Mesothelial cell of epicardium (in vitro differentiated cells): ENCODE results near the gene SMARCB1. TPM values are rescaled to one million over a fixed set of nuclear protein-coding genes. Genes with fewer than 3 reads are reported as not detected.
A peak's percentile ranks its signal among the peaks of the same experiment; 100 is the strongest.

Experiments
- DNase-seq, 2 experiments: peaks; one replicate each; pipeline ENCODE4 v3.0.0; 2021; ENCODE audit warnings: low spot score in 2 of 2; ENCODE audit not compliant: unreplicated experiment in 2 of 2
- H3K27ac Mint-ChIP-seq: 2 replicates; pipeline ENCODE4 v1.8.0; 2021; ENCODE audit warnings: mixed read lengths
- H3K27me3 Mint-ChIP-seq: 2 replicates; pipeline ENCODE4 v1.8.0; 2021; ENCODE audit warnings: low read depth, mixed read lengths
- H3K36me3 Mint-ChIP-seq: 2 replicates; pipeline ENCODE4 v1.8.0; 2021; ENCODE audit warnings: mixed read lengths
- H3K4me1 Mint-ChIP-seq: 2 replicates; pipeline ENCODE4 v1.8.0; 2021; ENCODE audit warnings: mixed read lengths
- H3K4me3 Mint-ChIP-seq: 2 replicates; pipeline ENCODE4 v1.8.0; 2021; ENCODE audit warnings: mild to moderate bottlenecking, moderate library complexity, mixed read lengths
- H3K9me3 Mint-ChIP-seq: 2 replicates; pipeline ENCODE4 v1.8.0; 2021; ENCODE audit warnings: mixed read lengths
- CTCF ChIP-seq: fragments of 200-600 bp; sonication (generic); IDR thresholded peaks from one replicate; pipeline ENCODE4 v1.5.0; 2021; ENCODE audit warnings: antibody characterized with exemption; ENCODE audit not compliant: unreplicated experiment
- total RNA-seq: library from RNA; stranded (reverse); gene quantifications from 3 replicates; pipeline ENCODE4 v1.2.1, GENCODE V29; 2021

Gene SMARCB1
- total RNA-seq, 1 donor from 2014 or later, result 182 TPM

- Mint-ChIP-seq H3K36me3 (peaks cover 9% of the 10 kb centered on the region), H3K4me3 (no peak overlapping the region), H3K27me3 (no peaks in the 10 kb centered on the region), H3K27ac (no peak overlapping the region), H3K4me1 (peaks cover 30% of the 10 kb centered on the region), H3K9me3 (no peaks in the 10 kb centered on the region)
- TF ChIP-seq CTCF, result no peak
- DNase-seq, result no peak
Observed at GRCh38 chr22:23779083-23779482, 7.7 kb upstream of the SMARCB1 start.

DNA sequence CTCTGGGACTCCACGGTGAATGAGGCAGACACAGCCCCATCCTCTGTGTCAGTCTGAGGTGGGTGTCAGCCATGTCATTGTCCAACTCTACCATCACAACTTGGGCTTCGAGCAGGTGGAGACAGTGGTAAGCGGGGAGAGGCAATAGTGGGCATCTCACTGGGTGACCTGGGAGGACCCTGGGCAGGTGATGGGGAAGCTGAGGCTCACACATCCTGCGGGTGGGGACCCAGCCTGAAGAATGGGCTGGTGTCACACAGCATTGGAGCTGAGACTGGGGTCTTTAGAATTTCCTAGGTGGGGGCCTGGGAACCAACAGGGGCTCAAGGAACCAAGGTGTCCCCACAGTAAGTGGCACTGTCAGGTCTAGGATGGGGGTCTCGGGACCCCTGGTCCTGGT, 7.0 kb upstream of the SMARCB1 start:
- Mint-ChIP-seq H3K36me3 (peaks cover 9% of the 10 kb centered on the region), H3K9me3 (no peaks in the 10 kb centered on the region), H3K27ac (no peak overlapping the region), H3K27me3 (no peaks in the 10 kb centered on the region), H3K4me1 (peaks cover 24% of the 10 kb centered on the region), H3K4me3 (no peak overlapping the region)
- TF ChIP-seq CTCF, result no peak
- DNase-seq, result no peak

GRCh38 chr22:23780146-23780748, 6.5 kb upstream of the SMARCB1 start:
- H3K27me3 Mint-ChIP-seq, result no peaks in the 10 kb centered on the region
- no peak overlapping the region for H3K27ac Mint-ChIP-seq
- H3K36me3 Mint-ChIP-seq, result peaks cover 9% of the 10 kb centered on the region
- DNase-seq, result no peak
- no peak overlapping the region for H3K4me3 Mint-ChIP-seq
- TF ChIP-seq CTCF, result no peak
- peaks cover 19% of the 10 kb centered on the region for H3K4me1 Mint-ChIP-seq
- H3K9me3 Mint-ChIP-seq, result no peaks in the 10 kb centered on the region

DNA sequence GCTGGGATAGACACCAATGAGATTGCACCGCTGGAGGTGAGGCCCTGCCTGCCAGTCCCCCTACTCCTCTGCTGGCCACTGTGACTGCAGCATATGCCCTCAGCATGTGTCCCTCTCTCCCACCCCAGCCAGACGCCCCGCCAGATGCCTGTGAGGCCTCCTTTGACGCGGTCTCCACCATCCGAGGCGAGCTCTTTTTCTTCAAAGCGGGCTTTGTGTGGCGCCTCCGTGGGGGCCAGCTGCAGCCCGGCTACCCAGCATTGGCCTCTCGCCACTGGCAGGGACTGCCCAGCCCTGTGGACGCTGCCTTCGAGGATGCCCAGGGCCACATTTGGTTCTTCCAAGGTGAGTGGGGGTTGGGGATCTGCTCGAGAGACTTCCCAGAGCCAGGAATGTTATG, 5.7 kb upstream of the SMARCB1 start:
- Mint-ChIP-seq H3K4me1 (peaks cover 11% of the 10 kb centered on the region), H3K4me3 (no peak overlapping the region)
- no peak for TF ChIP-seq CTCF

DNA sequence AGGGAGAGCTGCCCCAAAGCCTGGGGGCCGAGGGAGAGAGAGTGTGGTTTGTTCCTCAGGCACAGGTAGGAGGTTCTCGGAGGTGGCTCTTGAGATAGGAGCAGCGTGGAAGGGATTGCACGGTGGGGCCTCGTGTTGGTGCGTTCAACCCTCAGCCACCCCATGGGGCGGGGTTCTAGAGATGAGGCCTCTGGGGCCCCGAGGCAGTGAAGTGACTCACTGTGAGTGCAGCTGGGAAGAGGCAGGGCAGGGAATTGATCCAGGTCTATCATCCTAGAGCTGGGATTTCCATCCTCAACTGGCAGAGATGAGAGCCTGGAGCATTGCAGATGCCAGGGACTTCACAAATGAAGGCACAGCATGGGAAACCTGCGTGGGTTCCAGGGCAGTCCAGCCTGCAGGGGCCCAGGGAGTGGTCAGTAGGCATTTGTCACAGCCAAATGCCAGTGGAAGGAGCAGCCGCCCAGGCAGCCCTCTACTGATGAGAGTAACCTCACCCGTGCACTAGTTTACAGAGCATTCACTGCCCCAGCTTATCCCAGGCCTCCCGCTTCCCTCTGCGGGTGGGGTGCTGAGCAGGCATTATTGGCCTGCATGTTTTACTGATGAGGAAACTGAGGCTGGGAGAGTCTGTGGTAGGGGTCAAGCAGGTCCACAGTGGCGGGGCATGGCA, 5.1 kb upstream of the SMARCB1 start:
- no peaks in the 10 kb centered on the region for H3K9me3 Mint-ChIP-seq
- no peak overlapping the region for H3K4me3 Mint-ChIP-seq
- H3K27ac Mint-ChIP-seq, result peak overlapping the region; percentile 59
- DNase-seq, result no peak
- H3K4me1 Mint-ChIP-seq, result peaks cover 12% of the 10 kb centered on the region
- H3K36me3 Mint-ChIP-seq, result peaks cover 9% of the 10 kb centered on the region
- no peaks in the 10 kb centered on the region for H3K27me3 Mint-ChIP-seq
- no peak for TF ChIP-seq CTCF

More for the DNA sequence above, 5.7 kb upstream of the SMARCB1 start:
- Mint-ChIP-seq H3K9me3 (no peaks in the 10 kb centered on the region), H3K27ac (peak overlapping the region; percentile 59), H3K36me3 (peaks cover 9% of the 10 kb centered on the region), H3K27me3 (no peaks in the 10 kb centered on the region)
- no peak for DNase-seq
